ENCODE measurements around the gene ISYNA1. TPM values are rescaled to one million over a fixed set of nuclear protein-coding genes. Genes with fewer than 3 reads are reported as not detected.

The ISYNA1 gene
- total RNA-seq, 6 donors from 2014 or later = 14.5 to 55.5 (median 20.0) TPM

GRCh38 chr19:18420930-18421329 lies 17.0 kb downstream of the ISYNA1 start:
- Histone ChIP-seq H3K27me3 (no peaks in the 10 kb centered on the region), H3K4me3 (peak overlapping the region in 1 of 4 donors; percentile 82), H3K9me3 (no peaks in the 10 kb centered on the region), H3K36me3 (no peaks in the 10 kb centered on the region), H3K27ac (peak overlapping the region in 3 of 4 donors; percentile 71 to 94 (median 94)), H3K4me1 (peaks cover 49 to 74% (median 55%) of the 10 kb centered on the region in 4 donors)
- TF ChIP-seq EP300 (IDR thresholded peaks at IDR 0.05) (no peak), POLR2AphosphoS5 (IDR thresholded peaks at IDR 0.05) (no peak), CTCF (IDR thresholded peaks at IDR 0.05) (no peak), POLR2A (IDR thresholded peaks at IDR 0.05) (no peak)
- no peak for DNase-seq
- no peak for ATAC-seq (ENCODE audit: low FRiP score in 2 of 2)
- WGBS, 2 donors = 49 to 50% methylated on average over 2 of the region's 2 CpGs

GRCh38 chr19:18419699-18420460 lies 18.1 kb downstream of the ISYNA1 start:
- Histone ChIP-seq H3K27ac (peak overlapping the region; percentile 71 to 94 (median 90)), H3K9me3 (no peaks in the 10 kb centered on the region), H3K4me1 (peaks cover 59 to 79% (median 60%) of the 10 kb centered on the region in 4 donors), H3K4me3 (peak overlapping the region; percentile 68 to 94 (median 81)), H3K27me3 (no peaks in the 10 kb centered on the region), H3K36me3 (no peaks in the 10 kb centered on the region)
- peak in 1 of 6 experiments; percentile 5 for TF ChIP-seq CTCF (IDR thresholded peaks at IDR 0.05)
- TF ChIP-seq POLR2AphosphoS5 (IDR thresholded peaks at IDR 0.05) = no peak
- ATAC-seq (ENCODE audit: low FRiP score in 2 of 2) = no peak
- WGBS, 2 donors = 2% methylated on average over 10 to 47 of the region's 97 CpGs
- DNase-seq = peak in 1 of 2 donors; percentile 88

GRCh38 chr19:18419195-18419698 lies 18.7 kb downstream of the ISYNA1 start, which contains the start of gene SSBP4:
Gene SSBP4 (plus strand): TSS chr19:18419398. CDS start chr19:18419649, 251 bp downstream.
- H3K27me3 ChIP-seq = no peaks in the 10 kb centered on the region
- DNase-seq (peak; percentile 63 to 95), ATAC-seq (ENCODE audit: low FRiP score in 2 of 2) (peak; percentile 0 to 49)
- H3K36me3 ChIP-seq = no peaks in the 10 kb centered on the region
- peak within 1 kb of the TSS; percentile 87 to 94 (median 91) for H3K27ac ChIP-seq
- H3K9me3 ChIP-seq = no peaks in the 10 kb centered on the region
- peaks cover 65 to 86% (median 66%) of the 10 kb centered on the region in 4 donors for H3K4me1 ChIP-seq
- no CpG with 5 or more reads among the region's 80 CpGs for WGBS, 2 donors
- peak in 2 of 4 donors; percentile 40 to 63 for TF ChIP-seq POLR2A (IDR thresholded peaks at IDR 0.05)
- peak; percentile 40 to 92 (median 75) for TF ChIP-seq CTCF (IDR thresholded peaks at IDR 0.05)
- no peak for TF ChIP-seq EP300 (IDR thresholded peaks at IDR 0.05)
- TF ChIP-seq POLR2AphosphoS5 (IDR thresholded peaks at IDR 0.05) = peak in 1 of 2 donors; percentile 63
- peak within 1 kb of the TSS; percentile 68 to 94 (median 81) for H3K4me3 ChIP-seq

GRCh38 chr19:18418483-18419194 lies 19.3 kb downstream of the ISYNA1 start:
- peak overlapping the region in 3 of 4 donors; percentile 80 to 94 (median 82) for H3K4me3 ChIP-seq
- H3K9me3 ChIP-seq = no peaks in the 10 kb centered on the region
- peak; percentile 2 to 12 for ATAC-seq (ENCODE audit: low FRiP score in 2 of 2)
- H3K36me3 ChIP-seq = no peaks in the 10 kb centered on the region
- WGBS, 2 donors = 13 to 40% methylated on average over 3 to 32 of the region's 39 CpGs
- peaks cover 65 to 86% (median 66%) of the 10 kb centered on the region in 4 donors for H3K4me1 ChIP-seq
- peak in 1 of 2 donors; percentile 88 for DNase-seq
- TF ChIP-seq CTCF (IDR thresholded peaks at IDR 0.05) (no peak), EP300 (IDR thresholded peaks at IDR 0.05) (no peak), POLR2AphosphoS5 (IDR thresholded peaks at IDR 0.05) (no peak), POLR2A (IDR thresholded peaks at IDR 0.05) (no peak)
- H3K27me3 ChIP-seq = no peaks in the 10 kb centered on the region
- peak overlapping the region; percentile 87 to 94 (median 91) for H3K27ac ChIP-seq
